ENCODE measurements around the gene SPP1. TPM values are rescaled to one million over a fixed set of nuclear protein-coding genes. Genes with fewer than 3 reads are reported as not detected.
"Not testable (repeated sequence)": the region's sequence is repeated elsewhere in the genome, so short reads cannot be mapped to it uniquely, and the experiment has no call there.

SPP1 gene
- total RNA-seq, 4 donors from 2014 or later: 5.6 to 37.8 (median 10.3) TPM

GRCh38 chr4:87933337-87933736, 42.2 kb upstream of the SPP1 start:
- no peaks in the 10 kb centered on the region for H3K27me3 ChIP-seq
- peaks cover 0 to 13% (median 0%) of the 10 kb centered on the region in 3 donors for H3K9me3 ChIP-seq
- WGBS, 2 donors (ENCODE audit: low coverage in 1 of 2): 64 to 100% methylated on average over 1 of the region's 1 CpG
- TF ChIP-seq EP300 (IDR thresholded peaks at IDR 0.05) (no peak), CTCF (IDR thresholded peaks at IDR 0.05) (no peak), POLR2A (IDR thresholded peaks at IDR 0.05) (no peak), POLR2AphosphoS5 (IDR thresholded peaks at IDR 0.05) (no peak)
- no peak overlapping the region for H3K4me3 ChIP-seq
- no peaks in the 10 kb centered on the region for H3K4me1 ChIP-seq
- no peak overlapping the region for H3K27ac ChIP-seq
- H3K36me3 ChIP-seq: no peaks in the 10 kb centered on the region
- no peak for ATAC-seq

- whole genome bisulfite sequencing, 2 donors (ENCODE audit: low coverage in 1 of 2): 94 to 96% methylated on average over 2 of the region's 2 CpGs
- no peak overlapping the region for H3K27ac ChIP-seq
- no peaks in the 10 kb centered on the region for H3K27me3 ChIP-seq
Observed at GRCh38 chr4:87934157-87934704, 41.3 kb upstream of the SPP1 start.

GRCh38 chr4:87934973-87935372, 40.5 kb upstream of the SPP1 start:
- no peaks in the 10 kb centered on the region for H3K36me3 ChIP-seq
- no peaks in the 10 kb centered on the region for H3K4me1 ChIP-seq
- 24 to 33% methylated on average over 2 of the region's 2 CpGs for WGBS, 2 donors (ENCODE audit: low coverage in 1 of 2)
- no peaks in the 10 kb centered on the region for H3K27me3 ChIP-seq
- H3K4me3 ChIP-seq: no peak overlapping the region
- no peak overlapping the region for H3K27ac ChIP-seq
- peaks cover 0 to 13% (median 0%) of the 10 kb centered on the region in 3 donors for H3K9me3 ChIP-seq
- no peak for ATAC-seq
- TF ChIP-seq POLR2A (IDR thresholded peaks at IDR 0.05): no peak
- TF ChIP-seq POLR2AphosphoS5 (IDR thresholded peaks at IDR 0.05): no peak

More at GRCh38 chr4:87934157-87934704, 41.3 kb upstream of the SPP1 start:
- H3K4me3 ChIP-seq: no peak overlapping the region
- peaks cover 0 to 13% (median 0%) of the 10 kb centered on the region in 3 donors for H3K9me3 ChIP-seq
- H3K4me1 ChIP-seq: no peaks in the 10 kb centered on the region
- ATAC-seq: no peak
- no peaks in the 10 kb centered on the region for H3K36me3 ChIP-seq
- TF ChIP-seq POLR2AphosphoS5 (IDR thresholded peaks at IDR 0.05): no peak
- TF ChIP-seq POLR2A (IDR thresholded peaks at IDR 0.05): no peak
- no peak for TF ChIP-seq EP300 (IDR thresholded peaks at IDR 0.05)
- no peak for TF ChIP-seq CTCF (IDR thresholded peaks at IDR 0.05)

GRCh38 chr4:87935954-87936353, 39.6 kb upstream of the SPP1 start:
- H3K27ac ChIP-seq, H3K4me1 ChIP-seq, H3K27me3 ChIP-seq, H3K4me3 ChIP-seq, H3K36me3 ChIP-seq, ATAC-seq: not testable (repeated sequence)
- peaks cover 0 to 13% (median 0%) of the 10 kb centered on the region in 3 donors for H3K9me3 ChIP-seq
- WGBS, 2 donors (ENCODE audit: low coverage in 1 of 2): 75 to 81% methylated on average over 5 to 7 of the region's 9 CpGs

GRCh38 chr4:87937523-87937922, 38.0 kb upstream of the SPP1 start:
- H3K36me3 ChIP-seq: no peaks in the 10 kb centered on the region
- peaks cover 0 to 2% (median 0%) of the 10 kb centered on the region in 3 donors for H3K9me3 ChIP-seq
- H3K27me3 ChIP-seq: no peaks in the 10 kb centered on the region
- no peak for TF ChIP-seq POLR2AphosphoS5 (IDR thresholded peaks at IDR 0.05)
- 67 to 90% methylated on average over 1 of the region's 1 CpG for WGBS, 2 donors (ENCODE audit: low coverage in 1 of 2)
- ATAC-seq: no peak
- H3K4me1 ChIP-seq: no peaks in the 10 kb centered on the region
- no peak overlapping the region for H3K4me3 ChIP-seq
- H3K27ac ChIP-seq: no peak overlapping the region

GRCh38 chr4:87938746-87939145, 36.8 kb upstream of the SPP1 start:
- no peak overlapping the region for H3K4me3 ChIP-seq
- ATAC-seq: no peak
- H3K9me3 ChIP-seq: no peaks in the 10 kb centered on the region
- no peak overlapping the region for H3K27ac ChIP-seq
- TF ChIP-seq CTCF (IDR thresholded peaks at IDR 0.05) (no peak), EP300 (IDR thresholded peaks at IDR 0.05) (no peak)
- H3K4me1 ChIP-seq: no peaks in the 10 kb centered on the region
- H3K36me3 ChIP-seq: no peaks in the 10 kb centered on the region
- no peaks in the 10 kb centered on the region for H3K27me3 ChIP-seq

Data from gastroesophageal sphincter (tissue), 4 donors.